HG03571 (cell line): Measurements from ENCODE around the gene SPHK2.
A peak's percentile ranks its signal among the peaks of the same experiment; 100 is the strongest.
"Not testable (repeated sequence)": the region's sequence is repeated elsewhere in the genome, so short reads cannot be mapped to it uniquely, and the experiment has no call there.

ENCODE experiments used
- ATAC-seq: cut with Tn5 transposase; IDR thresholded peaks from one replicate; pipeline ENCODE4 v1.9.1; 2021; ENCODE audit not compliant: unreplicated experiment

SPHK2 gene

GRCh38 chr19:48618916-48619691 is at the start of gene SPHK2, which contains the start of gene RPL18:
TSS of gene SPHK2 (plus strand) at chr19:48619506. CDS start at chr19:48620515, 1,009 bp downstream.
TSS of gene RPL18 (minus strand) at chr19:48619178. CDS start at chr19:48619143, 35 bp downstream.
- ATAC-seq: peak; percentile 75

GRCh38 chr19:48569814-48570213 is 49.5 kb upstream of the SPHK2 start:
- ATAC-seq: no peak

GRCh38 chr19:48571378-48572162 is 47.7 kb upstream of the SPHK2 start:
- ATAC-seq: no peak

- ATAC-seq: no peak
These were observed 46.2 kb upstream of the SPHK2 start for GRCh38 chr19:48573163-48573505.

GRCh38 chr19:48575931-48576622 is 43.2 kb upstream of the SPHK2 start:
- ATAC-seq: no peak

- ATAC-seq: not testable (repeated sequence)
These were observed 41.4 kb upstream of the SPHK2 start for GRCh38 chr19:48577908-48578307.

- ATAC-seq: no peak
These were observed 40.4 kb upstream of the SPHK2 start for GRCh38 chr19:48578891-48579290.

- no peak for ATAC-seq
These were observed 37.1 kb upstream of the SPHK2 start for GRCh38 chr19:48582168-48582567.

GRCh38 chr19:48587387-48587786 is 31.9 kb upstream of the SPHK2 start:
- no peak for ATAC-seq

- ATAC-seq: no peak
These were observed 30.5 kb upstream of the SPHK2 start for GRCh38 chr19:48588670-48589401.

GRCh38 chr19:48591021-48591420 is 28.3 kb upstream of the SPHK2 start:
- no peak for ATAC-seq

- ATAC-seq: no peak
These were observed 24.1 kb upstream of the SPHK2 start for GRCh38 chr19:48595171-48595570.

GRCh38 chr19:48595833-48596232 is 23.5 kb upstream of the SPHK2 start:
- ATAC-seq: no peak

GRCh38 chr19:48596237-48596636 is 23.1 kb upstream of the SPHK2 start:
- no peak for ATAC-seq

- no peak for ATAC-seq
These were observed 22.4 kb upstream of the SPHK2 start for GRCh38 chr19:48596679-48597465.

- no peak for ATAC-seq
These were observed 20.2 kb upstream of the SPHK2 start for GRCh38 chr19:48598996-48599700.

GRCh38 chr19:48600679-48601417 is 18.5 kb upstream of the SPHK2 start:
- no peak for ATAC-seq

GRCh38 chr19:48603001-48603400 is 16.3 kb upstream of the SPHK2 start:
- ATAC-seq: no peak

- no peak for ATAC-seq
These were observed 15.9 kb upstream of the SPHK2 start for GRCh38 chr19:48603449-48603848.
